LNCaP clone FGC (cell line): ENCODE data around the gene DLGAP1.
"Not testable (repeated sequence)": the region's sequence is repeated elsewhere in the genome, so short reads cannot be mapped to it uniquely, and the experiment has no call there.

Experiments
- DNase-seq: peaks from one replicate; pipeline ENCODE4 v3.0.0-alpha.2; 2011; ENCODE audit warnings: low read depth
- H3K4me3 ChIP-seq: 2 replicates; pipeline ENCODE4 v1.5.1; 2011; ENCODE audit warnings: mild to moderate bottlenecking, low read depth, low read length, control low read depth
- CTCF ChIP-seq: IDR thresholded peaks from 2 replicates; pipeline ENCODE4 v1.5.1; 2012; ENCODE audit warnings: mild to moderate bottlenecking; ENCODE audit not compliant: control insufficient read depth, insufficient read depth; ENCODE audit errors: extremely low read depth

The DLGAP1 gene

GRCh38 chr18:3605954-3606443 lies 849.1 kb downstream of the DLGAP1 start:
- no peak overlapping the region for H3K4me3 ChIP-seq
- no peak for DNase-seq
- no peak for TF ChIP-seq CTCF

- DNase-seq = no peak
- no peak for TF ChIP-seq CTCF
- no peak overlapping the region for H3K4me3 ChIP-seq
These were observed 849.6 kb downstream of the DLGAP1 start for GRCh38 chr18:3605486-3605952.

- no peak for DNase-seq
- H3K4me3 ChIP-seq = no peak overlapping the region
- TF ChIP-seq CTCF = no peak
These were observed 850.4 kb downstream of the DLGAP1 start for GRCh38 chr18:3604498-3605408.

- no peak overlapping the region for H3K4me3 ChIP-seq
- DNase-seq = no peak
- TF ChIP-seq CTCF = no peak
These were observed 850.9 kb downstream of the DLGAP1 start for GRCh38 chr18:3604235-3604497.

GRCh38 chr18:3603421-3604234 lies 851.5 kb downstream of the DLGAP1 start:
- H3K4me3 ChIP-seq = no peak overlapping the region
- DNase-seq = no peak
- TF ChIP-seq CTCF = no peak

- H3K4me3 ChIP-seq, DNase-seq: not testable (repeated sequence)
These were observed 853.9 kb downstream of the DLGAP1 start for GRCh38 chr18:3601106-3601755.

- TF ChIP-seq CTCF = no peak
- no peak for DNase-seq
- H3K4me3 ChIP-seq = no peak overlapping the region
These were observed 855.2 kb downstream of the DLGAP1 start for GRCh38 chr18:3599861-3600260.
